AG20443 (cell line): Measurements from ENCODE around the gene SDSL.

ENCODE experiments used
- DNase-seq: peaks from one replicate; pipeline ENCODE4 v3.0.0; 2012; ENCODE audit warnings: low spot score, mixed read lengths

Gene SDSL

DNA sequence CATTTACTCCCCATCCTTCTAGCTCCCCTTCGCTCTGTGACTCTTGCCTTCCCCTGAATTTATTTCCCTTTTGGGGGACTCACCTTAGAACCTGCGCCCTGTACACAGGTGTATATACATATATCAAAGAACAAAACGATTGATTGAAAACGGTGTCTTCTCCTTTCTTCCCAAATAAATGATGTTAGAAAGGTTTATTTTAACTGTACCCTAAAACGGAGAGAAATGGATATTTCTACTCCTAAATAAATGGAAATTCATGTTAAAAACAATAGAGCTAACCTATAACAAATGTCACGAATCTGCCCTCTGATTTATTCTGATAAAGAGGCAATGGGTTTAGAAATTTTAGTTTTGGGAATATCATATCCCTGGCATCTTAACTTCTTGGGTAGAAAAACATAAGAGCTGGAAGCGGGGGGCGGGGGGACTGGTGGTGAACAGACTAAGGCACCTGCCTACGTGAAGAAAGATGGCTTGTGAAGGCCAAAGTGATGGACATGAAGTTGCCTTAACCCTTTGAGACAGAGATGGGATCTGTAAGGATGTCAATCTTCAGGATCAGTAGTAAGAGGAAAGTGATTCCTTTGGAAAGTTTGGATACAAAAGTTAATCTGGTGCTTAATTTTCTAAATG is 58.3 kb downstream of the SDSL start:
- DNase-seq, result no peak

DNA sequence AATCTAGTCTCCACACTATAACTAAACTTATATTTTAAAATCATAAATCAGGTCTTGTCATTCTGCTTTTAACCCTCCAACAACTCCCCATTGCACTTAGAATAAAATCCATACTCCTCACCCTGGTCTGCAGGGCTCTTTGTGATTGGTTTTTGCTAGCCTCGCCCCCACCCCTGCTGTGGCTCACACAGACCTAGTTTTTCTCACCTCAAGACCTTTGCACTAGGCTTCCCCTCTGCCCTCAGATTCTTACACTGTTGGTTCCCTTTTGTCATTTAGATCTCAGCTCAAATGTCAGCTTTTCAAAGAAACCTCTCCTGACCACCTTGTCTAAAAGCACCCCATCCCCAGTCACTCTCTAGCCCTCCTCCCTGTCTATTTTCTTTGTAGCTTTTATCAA is 60.2 kb downstream of the SDSL start:
- no peak for DNase-seq

DNA sequence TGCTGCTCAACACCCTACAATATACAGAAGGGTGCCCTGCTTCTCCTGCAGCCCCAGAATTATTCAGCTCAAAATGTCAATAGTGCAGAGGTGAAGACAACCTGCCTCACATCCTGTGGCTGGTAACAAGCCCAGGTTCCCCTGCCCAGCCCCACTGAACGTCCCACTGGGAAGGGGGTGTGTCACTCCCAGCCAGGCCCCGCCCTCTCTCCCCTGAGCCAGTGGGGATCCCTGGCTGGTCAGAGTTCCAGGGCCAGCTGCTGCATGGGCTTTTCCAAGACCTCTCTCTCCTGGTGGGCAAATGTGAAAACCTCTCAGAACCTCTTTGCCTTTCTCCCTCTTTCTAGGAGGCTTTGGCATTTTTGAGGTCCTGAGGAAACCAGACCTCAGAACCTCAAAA is 63.1 kb downstream of the SDSL start:
- no peak for DNase-seq

DNA sequence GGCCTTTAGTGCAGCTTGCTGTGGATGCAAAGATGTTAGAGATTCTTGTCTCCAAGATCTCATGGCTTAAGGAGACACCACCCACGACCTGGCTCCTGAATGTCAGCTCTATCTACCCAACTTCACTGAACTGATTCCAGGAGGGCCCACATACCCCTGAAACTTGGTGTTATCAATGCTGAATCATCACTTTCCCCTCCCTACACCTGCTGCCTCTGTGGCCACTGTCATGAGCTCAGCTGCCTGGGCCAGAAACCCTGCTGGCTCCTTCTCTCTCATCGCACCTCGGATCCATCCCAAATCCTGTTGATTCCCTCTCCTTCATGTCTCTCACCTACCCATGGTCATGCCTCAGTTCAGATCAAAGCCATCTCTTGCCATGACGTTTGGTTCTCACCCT is 64.5 kb downstream of the SDSL start:
- no peak for DNase-seq
